GM18499 (cell line): ENCODE measurements around the gene RAB38.

ENCODE experiments used
- ATAC-seq: cut with Tn5 transposase; IDR thresholded peaks from one replicate; pipeline ENCODE4 v1.9.1; 2021; ENCODE audit warnings: moderate number of reproducible peaks; ENCODE audit not compliant: insufficient read depth, unreplicated experiment

Gene RAB38

DNA sequence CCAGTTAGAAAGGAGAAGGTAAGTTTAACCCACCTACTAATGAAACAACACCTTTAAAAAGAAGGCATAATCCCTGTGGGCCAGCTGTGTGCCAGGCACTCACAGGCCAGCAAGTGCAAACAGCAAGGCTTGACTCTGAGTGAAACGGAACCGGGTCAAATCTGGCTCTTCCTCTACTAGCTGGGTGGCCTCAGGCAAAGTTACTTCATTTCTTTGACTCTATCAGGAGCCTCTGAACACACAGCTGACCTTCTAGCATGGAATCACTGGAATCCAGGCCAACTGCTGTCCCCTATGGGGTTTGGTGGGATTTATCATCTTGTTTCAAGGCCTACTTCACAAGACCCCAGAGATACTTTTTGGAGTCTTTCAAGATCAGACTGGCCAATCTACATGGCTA, 3.3 kb downstream of the RAB38 start:
- ATAC-seq: no peak

DNA sequence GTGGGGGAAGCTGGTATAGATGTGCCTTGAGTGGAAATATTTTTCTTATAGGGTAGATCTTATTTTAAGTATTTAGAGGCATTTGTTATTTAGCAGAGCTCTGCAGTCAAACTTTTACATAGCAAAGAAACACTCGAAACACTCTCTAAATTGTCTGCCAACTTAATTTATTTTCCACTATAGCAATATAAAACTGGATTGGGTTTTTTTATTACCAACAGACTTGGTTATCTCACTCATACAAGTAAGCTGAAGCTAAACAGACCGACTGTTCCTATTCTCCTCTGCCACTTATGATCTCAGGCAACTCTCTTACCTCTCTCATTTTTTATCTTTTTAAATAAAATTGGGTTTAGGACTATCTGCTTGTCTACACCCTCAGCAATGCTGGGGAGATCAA, 4.6 kb downstream of the RAB38 start:
- no peak for ATAC-seq

DNA sequence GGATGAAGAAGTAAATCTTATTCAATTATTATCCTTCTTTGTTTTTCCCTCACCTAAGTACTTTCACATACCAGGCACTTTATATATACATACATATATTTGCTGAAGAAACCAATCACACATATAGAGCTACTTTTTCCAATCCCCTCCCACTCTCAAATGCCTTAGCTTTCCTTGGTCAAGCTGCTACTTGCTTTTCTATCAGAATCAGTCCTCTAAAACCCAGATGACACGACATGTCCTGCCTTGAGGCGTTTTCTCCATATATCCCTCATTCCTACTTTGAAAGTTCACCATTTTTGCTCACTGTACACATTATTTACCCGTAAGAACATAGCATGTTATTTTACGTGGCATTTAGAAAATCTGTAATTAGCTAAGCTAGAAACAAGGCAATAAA, 5.4 kb downstream of the RAB38 start:
- no peak for ATAC-seq

DNA sequence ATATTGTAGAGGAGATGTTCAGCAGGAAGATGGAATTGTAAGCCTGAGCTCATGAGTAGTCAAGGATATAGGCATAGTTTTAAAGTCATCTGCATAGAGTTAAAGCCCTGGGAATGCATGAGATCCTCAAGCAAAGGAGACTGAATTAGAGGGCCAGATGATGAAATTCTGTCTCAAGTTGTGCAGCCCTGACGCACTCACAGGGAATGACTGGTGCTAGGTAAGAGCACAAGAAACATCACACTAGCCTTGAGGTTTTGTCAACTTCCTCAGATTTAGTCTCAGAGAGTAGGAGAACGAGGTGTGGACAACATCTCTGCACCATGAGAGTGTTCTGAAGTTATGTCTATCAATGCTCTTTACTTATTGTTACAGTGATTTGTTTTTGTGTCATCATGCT, 5.8 kb downstream of the RAB38 start:
- no peak for ATAC-seq

DNA sequence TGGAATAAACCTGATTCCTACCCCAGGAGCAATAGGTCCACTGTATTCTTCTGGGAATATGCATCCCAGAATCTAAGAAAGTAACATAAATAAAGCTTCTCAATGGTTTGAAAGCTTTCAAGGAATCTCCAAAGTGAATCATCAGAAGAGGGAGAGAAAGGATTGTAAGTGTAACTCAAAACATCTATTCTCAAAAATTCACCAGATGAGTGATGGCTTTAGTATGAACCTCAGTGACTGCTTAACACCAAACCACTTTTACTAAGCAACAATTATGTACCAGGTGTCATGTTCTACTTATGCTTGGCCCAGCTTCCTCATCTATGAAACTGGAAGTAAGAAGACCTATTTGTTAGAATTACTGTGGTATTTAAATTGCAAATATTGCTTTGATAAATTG, 7.4 kb downstream of the RAB38 start:
- ATAC-seq: no peak

DNA sequence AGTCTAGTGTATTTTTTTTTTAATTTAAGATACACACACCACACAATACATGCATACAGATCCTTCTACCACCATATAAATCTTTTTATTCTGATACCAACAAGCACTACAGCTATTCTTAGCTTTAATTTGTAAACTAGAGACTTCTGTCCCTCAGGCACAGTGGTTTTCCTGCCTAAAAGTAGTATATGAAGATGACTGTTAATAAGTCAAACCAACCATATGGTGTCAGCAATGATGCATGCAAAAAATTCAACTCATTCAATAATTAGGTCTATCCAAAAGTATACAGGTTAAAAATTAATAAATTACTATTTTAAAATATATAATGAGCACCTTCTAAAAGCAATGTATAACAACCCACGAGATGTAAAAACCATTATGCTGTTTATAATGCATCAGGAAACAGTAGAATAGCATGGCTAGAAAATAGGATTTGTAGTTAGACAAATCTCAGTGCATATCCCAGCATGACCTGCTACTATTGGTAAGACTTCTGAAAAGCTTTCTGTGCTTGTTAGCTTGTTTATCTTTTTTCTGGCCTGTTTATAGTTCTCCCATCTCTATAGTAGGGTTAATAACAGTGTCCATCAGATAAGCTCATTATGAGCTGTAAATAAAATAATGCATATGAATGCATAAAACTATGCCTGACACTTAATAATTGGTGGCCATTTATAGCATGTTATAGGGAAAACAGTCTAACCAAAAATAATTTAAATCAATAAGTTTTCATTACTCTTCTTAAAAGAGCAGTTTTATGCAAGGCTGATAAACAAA, 10.2 kb downstream of the RAB38 start:
- no peak for ATAC-seq

DNA sequence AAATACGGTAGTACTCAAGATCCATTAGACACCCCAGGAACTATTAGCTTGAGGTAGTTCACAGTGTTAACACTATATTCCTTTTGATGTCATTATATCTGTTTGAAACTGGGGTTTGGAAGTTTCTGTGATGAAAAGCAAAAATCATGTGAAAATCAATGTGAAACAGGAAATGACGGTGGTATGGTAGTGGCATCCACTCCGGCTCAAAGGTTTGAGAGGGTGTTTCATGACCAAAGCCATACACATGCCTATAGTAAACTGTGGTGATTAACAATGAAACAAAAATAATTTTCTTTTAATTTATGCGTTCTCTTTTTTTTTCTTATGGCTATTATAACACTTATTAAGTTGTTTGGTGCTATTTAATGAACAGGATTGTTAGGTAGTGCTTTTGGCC, 10.9 kb downstream of the RAB38 start:
- ATAC-seq: no peak

DNA sequence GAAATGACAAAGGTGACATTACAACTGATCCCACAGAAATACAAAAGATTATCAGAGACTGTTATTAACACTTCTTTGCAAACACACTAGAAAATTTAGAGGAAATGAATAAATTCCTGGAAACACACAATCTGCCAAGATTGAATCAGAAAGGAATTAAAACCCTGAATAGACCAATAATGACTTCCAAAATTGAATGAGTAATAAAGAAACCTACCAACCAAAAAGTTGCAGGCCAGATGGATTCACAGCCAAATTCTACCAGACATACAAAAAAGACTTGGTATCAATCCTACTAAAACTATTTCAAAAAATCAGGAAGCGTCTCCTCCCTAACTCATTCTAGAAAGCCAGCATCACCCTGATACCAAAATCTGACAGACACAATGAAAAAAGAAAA, 17.2 kb downstream of the RAB38 start:
- ATAC-seq: no peak

DNA sequence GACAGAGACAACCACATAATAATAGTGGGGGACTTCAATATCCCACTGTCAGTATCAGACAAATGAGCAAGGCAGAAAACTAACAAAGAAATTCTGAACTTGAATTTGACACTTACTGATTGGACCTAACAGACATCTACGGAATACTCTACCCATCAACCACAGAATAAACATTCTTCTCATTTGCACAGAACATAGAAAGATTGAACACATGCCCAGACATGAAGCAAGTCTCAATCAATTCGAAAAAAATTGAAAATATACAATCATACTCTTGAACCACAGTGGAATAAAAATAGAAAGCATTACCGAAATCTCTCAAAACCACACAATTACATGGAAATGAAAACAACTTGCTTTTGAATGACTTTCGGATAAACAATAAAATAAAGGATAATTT, 17.9 kb downstream of the RAB38 start:
- ATAC-seq: no peak

DNA sequence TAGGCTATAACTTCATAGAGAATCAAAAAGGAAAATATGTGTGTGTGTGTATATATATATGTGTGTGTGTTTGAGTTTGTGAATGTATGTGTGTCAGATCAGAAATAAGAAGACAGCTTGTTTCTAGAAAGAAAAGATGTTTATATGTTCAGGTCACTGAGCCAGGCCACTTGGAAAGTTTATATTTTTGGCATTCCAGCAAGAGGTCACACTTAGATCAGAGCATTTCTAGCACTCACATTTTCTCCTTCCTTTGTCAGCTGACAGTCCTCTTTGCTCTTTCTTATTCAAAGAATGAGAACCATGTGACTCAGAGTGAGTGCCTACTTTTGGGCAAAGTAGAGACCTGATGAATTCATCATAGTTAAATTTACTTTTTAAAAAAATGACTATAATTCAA, 22.9 kb downstream of the RAB38 start:
- ATAC-seq: no peak

DNA sequence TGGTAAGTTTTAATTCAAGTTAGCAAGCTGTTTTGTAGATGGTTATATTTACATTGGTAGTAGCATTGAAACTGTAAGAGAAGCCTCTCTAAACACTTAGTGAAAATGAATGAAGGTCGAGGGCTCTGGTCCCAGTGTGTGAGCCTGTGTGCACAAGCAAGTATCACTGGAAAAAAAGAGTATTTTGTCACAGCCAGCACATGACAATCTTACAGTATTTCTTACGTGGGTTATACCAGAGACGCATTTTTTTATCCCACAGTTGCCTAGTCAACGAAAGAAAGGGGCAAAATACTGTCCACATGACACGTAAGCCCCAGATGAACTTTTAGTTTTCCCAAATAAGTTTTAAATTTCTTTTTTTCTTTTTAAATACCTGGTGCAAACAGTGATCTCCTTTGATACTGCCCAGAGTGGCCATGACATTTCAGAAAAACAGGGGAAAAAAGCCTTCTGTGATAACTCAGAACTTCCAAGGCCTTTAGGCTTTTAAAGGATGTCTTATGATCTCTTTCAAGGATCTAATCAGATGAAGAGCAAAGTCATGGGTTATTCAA, 23.5 kb downstream of the RAB38 start:
- ATAC-seq: no peak

DNA sequence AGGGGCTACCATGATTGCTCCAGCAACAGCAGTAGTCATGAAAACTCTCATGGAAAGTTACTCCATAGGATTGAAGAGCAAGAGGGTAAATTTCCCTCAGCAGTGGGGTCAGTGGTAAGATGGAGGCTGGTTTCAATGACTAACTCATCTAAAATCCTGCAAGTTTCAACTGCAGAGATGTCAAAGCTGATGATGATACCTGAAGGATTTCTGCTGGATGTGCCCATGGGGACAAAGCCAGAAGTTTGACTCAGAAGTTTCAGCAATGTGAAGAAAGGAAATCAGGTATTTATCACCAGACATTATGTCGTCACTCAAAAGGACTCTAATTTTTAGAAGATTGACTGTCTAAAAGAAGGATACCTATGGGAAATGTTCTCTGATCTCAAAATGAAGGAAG, 29.1 kb downstream of the RAB38 start:
- ATAC-seq: no peak

DNA sequence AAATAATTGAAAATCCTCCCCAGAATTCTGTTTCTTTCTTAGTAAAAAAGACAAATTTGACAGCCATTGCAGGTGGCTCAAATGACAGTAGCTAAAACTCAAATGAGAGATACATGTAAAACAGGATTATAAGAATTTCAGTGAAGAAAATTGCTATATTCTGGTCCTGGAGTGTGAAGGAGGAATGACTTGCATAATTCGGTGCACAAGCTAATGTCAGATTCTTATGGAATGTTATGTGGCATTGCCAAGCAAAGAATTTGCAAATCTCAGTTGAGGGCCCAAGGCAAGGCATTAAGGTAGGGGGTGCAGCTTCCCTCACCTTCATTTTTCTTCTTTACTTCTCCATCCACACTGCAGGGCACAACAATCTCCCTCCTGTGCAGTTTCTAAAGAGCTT, 35.4 kb downstream of the RAB38 start:
- no peak for ATAC-seq

DNA sequence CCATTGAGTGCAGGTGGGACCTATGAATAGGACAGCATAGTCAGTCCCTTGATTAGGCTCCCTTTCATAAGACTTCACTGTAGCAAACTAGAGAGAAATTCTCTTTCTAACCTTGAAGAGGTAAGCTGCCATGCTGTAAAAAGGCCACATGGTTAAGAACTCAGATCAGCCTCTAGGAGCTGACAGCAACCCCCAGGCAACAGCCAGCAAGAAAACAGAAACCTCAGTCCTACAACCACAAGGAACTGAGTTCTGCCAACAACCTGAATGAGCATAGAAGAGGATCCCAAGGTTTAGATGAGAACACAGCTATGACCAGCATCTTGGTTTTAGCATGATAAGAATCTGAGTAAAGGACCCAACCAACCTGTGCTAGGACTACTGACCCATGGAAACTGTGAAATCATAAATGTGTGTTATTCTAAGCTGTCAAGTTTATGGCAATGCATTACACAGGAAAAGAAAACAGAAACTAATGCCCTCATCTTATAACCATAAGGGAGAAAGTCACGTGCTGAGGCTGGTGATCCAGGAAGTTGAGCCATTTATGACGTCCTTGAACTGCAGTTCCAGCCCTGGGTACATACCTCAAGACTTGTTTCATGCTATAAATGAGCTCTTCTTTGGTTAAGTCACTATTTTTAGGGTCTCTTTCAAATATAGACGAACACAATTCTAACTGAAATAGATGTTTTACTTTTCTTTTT, 43.3 kb downstream of the RAB38 start:
- ATAC-seq: no peak

DNA sequence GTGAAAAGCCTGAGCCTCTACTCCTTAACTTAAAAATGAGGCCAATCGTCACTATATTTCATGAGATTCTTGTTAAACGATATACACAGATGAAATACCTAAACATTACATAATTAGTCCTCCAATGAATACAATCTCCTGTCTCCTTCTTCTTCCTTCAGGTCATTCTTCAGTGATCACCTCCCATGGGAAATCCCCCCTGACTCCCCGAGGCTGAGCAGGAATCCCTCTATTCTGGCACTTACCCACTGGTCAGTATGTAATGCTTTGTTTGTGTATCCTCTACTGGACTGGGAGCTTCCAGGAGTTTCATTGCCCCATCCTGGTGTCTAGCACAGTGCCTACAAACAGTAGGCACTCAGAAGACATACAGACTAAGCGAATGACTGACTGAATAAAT, 52.3 kb downstream of the RAB38 start:
- ATAC-seq: no peak

DNA sequence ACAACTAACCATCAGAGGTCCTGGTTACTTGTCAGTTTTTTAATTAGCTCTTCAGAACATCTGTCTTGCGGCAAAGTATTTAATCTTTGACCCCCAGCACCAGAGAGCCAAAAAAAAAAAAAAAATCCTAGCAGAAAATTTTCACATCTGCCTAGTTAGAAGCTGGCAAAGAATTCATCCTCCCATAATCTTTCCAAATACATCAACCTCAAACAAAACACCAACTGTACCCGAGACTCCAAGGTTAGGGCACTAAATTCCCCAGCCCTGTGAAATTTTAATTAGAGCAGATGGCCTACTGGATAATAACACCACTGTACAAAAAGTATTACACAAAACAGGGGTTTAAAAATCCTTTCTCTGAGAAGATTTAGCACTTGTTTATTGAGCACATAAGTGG, 55.7 kb downstream of the RAB38 start:
- no peak for ATAC-seq

DNA sequence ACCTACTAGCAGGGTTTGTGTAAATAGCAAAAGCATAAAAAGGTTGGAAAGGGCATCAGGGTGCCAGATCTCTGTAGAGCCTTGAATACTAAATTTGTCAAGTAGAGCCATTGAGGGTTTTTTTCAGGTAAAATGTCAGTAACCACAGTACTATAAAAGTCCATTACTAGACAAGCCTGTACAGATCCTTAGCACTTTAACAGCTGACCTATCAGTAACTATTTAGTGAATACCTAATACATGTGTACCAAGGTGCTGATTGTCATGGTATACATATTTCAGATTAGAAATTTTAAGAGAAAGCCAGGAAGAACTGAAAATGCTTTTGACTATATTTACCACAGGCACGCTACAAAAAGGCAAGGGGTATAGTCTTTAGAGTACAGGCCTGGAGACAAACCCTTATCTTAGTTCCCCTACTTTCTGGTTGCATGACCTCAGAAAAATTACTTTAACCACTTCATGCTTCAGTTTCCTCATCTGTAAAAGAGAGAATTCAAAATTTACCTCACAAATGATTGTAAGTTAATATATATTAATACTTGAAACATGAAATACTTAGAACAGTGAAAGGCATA, 57.9 kb downstream of the RAB38 start:
- ATAC-seq: no peak

DNA sequence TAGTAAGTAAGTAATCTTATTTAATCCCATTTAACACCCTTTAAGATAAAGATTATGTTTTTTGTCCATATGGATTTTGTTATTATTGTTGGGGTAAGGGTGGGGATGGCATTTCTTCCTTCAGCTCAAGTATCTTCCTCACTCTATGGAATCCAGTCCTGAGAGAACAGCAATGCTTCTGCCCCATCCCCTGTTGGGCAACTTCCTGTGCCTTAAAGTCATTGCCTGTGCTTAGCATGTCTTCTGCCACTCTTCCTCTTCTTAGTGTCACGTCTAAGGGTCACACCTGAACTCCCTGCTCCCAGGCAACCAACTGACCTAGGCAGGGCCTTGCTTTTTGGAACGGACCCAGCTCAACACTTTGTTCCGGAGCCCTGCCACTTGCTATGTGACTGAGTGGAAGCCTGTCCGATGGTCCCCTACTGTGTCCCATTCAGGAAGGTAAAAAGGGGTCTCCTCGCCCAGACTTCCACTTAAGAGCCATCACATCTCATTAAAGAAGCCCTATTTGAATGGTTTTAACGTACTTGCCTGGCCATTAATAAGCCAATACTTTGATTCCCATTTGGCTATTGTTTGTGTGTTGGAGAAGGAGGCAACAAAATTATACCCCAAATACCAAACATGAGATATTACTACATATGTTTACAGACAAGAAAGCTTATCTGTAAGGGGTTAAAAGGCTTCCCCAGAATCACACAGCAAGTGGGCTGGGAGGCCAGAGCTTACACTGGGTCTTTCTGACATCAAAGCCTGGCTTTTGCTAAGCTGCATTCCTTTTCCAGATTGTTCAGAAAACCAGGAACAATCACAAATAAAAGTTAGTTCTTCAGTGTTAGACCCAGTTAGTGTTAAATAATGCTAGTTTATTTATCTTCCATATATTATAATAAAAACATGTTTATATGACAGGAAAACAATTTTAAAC, 59.2 kb downstream of the RAB38 start:
- ATAC-seq: no peak

DNA sequence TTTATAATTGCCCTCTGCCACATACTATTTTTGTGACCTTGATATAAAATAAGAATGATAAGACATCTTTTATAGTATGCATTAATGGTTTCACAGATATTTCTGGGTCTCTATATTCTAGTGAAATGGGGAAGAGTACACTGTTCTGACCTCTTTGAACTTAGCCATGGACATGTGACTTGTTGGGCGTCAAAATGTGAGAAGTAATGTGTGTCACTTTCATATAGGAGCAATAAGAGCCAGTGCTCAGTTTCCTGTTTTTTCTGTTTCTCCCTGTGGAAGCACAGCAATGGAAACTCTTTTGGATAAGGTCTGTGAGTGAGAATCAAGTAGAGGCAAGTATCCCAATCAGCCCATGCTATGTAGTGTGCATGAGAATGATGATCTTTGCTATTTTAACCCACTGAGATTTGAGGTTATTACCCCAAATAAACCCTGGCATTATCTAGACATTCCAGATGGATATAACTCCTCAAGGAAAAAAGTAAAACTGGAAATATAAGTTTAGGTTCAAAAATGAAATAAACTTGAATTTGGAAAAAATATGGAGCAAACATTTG, 60.7 kb downstream of the RAB38 start:
- ATAC-seq: no peak

DNA sequence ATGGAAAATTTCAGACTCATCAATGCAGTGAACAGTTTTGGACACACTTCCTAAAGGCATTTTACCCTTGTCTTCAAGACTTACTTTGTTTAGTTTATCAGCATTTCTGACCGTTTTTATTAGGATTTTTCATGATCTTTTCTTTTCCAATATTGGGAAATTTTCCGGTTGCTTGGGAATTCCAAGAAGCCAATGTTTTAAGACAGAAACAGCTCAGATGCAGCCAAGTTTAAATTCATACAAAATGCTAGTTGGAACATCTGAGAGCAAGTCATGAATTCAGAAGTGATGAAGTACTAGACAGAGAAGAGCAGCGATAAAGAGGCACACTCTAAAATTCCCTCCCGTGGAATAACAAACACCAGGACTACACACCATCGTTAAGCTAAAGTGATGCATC, 68.6 kb downstream of the RAB38 start:
- ATAC-seq: no peak
